ENCODE measurements around the gene AGMAT. TPM values are rescaled to one million over a fixed set of nuclear protein-coding genes. Genes with fewer than 3 reads are reported as not detected.

Gene AGMAT
- polyA plus RNA-seq, 2 of the 4 experiments (the other 2 are of a cell fraction) = 10.3 to 13.1 TPM

- no peak for TF ChIP-seq REST (IDR thresholded peaks at IDR 0.05)
- no peak for TF ChIP-seq E2F6 (IDR thresholded peaks at IDR 0.05; ENCODE audit: borderline replicate concordance, low read depth)
- TF ChIP-seq FOXS1 (CRISPR knock-in tag; IDR thresholded peaks at IDR 0.05) = no peak
- TF ChIP-seq HEYL (CRISPR knock-in tag; IDR thresholded peaks at IDR 0.05) = no peak
- 0 out of 2 replicates have a peak, but pooled peaks have one; percentile 26 for TF ChIP-seq GATA3 (IDR thresholded peaks at IDR 0.05; ENCODE audit: borderline replicate concordance)
- peak; percentile 90 for TF ChIP-seq POLR2A (IDR thresholded peaks at IDR 0.05; ENCODE audit: low read length)
- peak; percentile 49; the same call in 1 of the 2 replicates for TF ChIP-seq PHF8 (IDR thresholded peaks at IDR 0.05; ENCODE audit: borderline replicate concordance, low read depth)
- no peak for TF ChIP-seq ZFP36 (IDR thresholded peaks at IDR 0.05; ENCODE audit: borderline replicate concordance, partially characterized antibody)
- TF ChIP-seq ATOH8 (CRISPR knock-in tag; IDR thresholded peaks at IDR 0.05; ENCODE audit: low read depth) = no peak
Observed at GRCh38 chr1:15617173-15618076, 32.6 kb upstream of the AGMAT start, which contains the start of gene DDI2 (continued).

GRCh38 chr1:15616373-15617172 is 31.7 kb upstream of the AGMAT start:
- peaks cover 35% of the 10 kb centered on the region for H3K4me1 ChIP-seq
- ATAC-seq = peak; percentile 37 to 46; a peak in 4 of 6 replicates
- TF ChIP-seq CEBPB (IDR thresholded peaks at IDR 0.05) = no peak

GRCh38 chr1:15610167-15610566 is 25.3 kb upstream of the AGMAT start:
- no peak overlapping the region for H3K4me2 ChIP-seq
- ATAC-seq (no peak), FAIRE-seq (no peak), DNase-seq (ENCODE audit: low read depth in 1 of 2, low spot score in 1 of 2) (no peak)
- ChIA-PET POLR2A (no interaction called here), CTCF (interaction anchor here (0.6 kb wide), 1 partner anchor 130 kb away, joined by 3 read pairs; no protein-coding TSS in a partner anchor)
- no peak for TF ChIP-seq HDAC2 (IDR thresholded peaks at IDR 0.05)
- no peak for TF ChIP-seq NR3C1 (IDR thresholded peaks at IDR 0.05)
- TF ChIP-seq HOXB13 (CRISPR knock-in tag; IDR thresholded peaks at IDR 0.05; ENCODE audit: low read depth) = no peak
- no peak for TF ChIP-seq E2F6 (IDR thresholded peaks at IDR 0.05; ENCODE audit: borderline replicate concordance, low read depth)
- TF ChIP-seq PBX3 (IDR thresholded peaks at IDR 0.05) = no peak
- H3K4me1 ChIP-seq = no peaks in the 10 kb centered on the region
- no peak overlapping the region for H3K27ac ChIP-seq
- H3K4me3 ChIP-seq = no peak overlapping the region
- no peaks in the 10 kb centered on the region for H3K9me3 ChIP-seq
- 31% methylated on average over 4 of the region's 4 CpGs for WGBS (ENCODE audit: missing lambda C conversion rate)

More at GRCh38 chr1:15616373-15617172, 31.7 kb upstream of the AGMAT start:
- H3K4me2 ChIP-seq = peak overlapping the region; percentile 84
- WGBS (ENCODE audit: missing lambda C conversion rate) = 28% methylated on average over 16 of the region's 16 CpGs
- peak overlapping the region; percentile 45 for H3K4me3 ChIP-seq
- DNase-seq (ENCODE audit: low read depth in 1 of 2, low spot score in 1 of 2) (no peak), FAIRE-seq (no peak)
- ChIA-PET POLR2A (interaction anchor here (0.6 to 5.5 kb wide), 2 partner anchors 11 to 13 kb away, joined by 3 to 24 read pairs; no protein-coding TSS in a partner anchor), CTCF (interaction anchor here (0.6 kb wide), 1 partner anchor 30 kb away, joined by 6 read pairs; no protein-coding TSS in a partner anchor)
- no peaks in the 10 kb centered on the region for H3K9me3 ChIP-seq
- peak overlapping the region; percentile 71 to 83 for H3K27ac ChIP-seq
